IMR-90 (cell line): Measurements from ENCODE around the gene GALNT13. TPM values are rescaled to one million over a fixed set of nuclear protein-coding genes. Genes with fewer than 3 reads are reported as not detected.

Experiments
- ATAC-seq: fragments of 200-7000 bp; cut with Tn5 transposase; 2 replicates; pipeline ENCODE4 v1.9.1; 2020; ENCODE audit warnings: low read depth, mild to moderate bottlenecking, moderate library complexity
- BruUV-seq: library from RNA; stranded (reverse); fragments of 400-500 nt; replicated peaks from 2 replicates; lab custom pipeline; 2021; lab: Mats Ljungman, UMichigan
- CTCF ChIA-PET: fragments of 300-600 bp; formaldehyde crosslinking; extraction: SDS; loops from one replicate; lab custom pipeline; 2021; ENCODE audit warnings: antibody characterized with exemption; lab: Yijun Ruan, JAX
- POLR2A ChIA-PET: fragments of 300-600 bp; sonication (Branson Sonifier 250); formaldehyde crosslinking; loops from one replicate; lab custom pipeline; 2022; ENCODE audit warnings: antibody characterized with exemption; ENCODE audit not compliant: unreplicated experiment; lab: Charles Lee
- DNase-seq: peaks from one replicate; pipeline ENCODE4 v3.0.0; 2013
- H2AFZ ChIP-seq: replicated peaks from 2 replicates; pipeline ENCODE3; 2013; ENCODE audit warnings: low read length, mild to moderate bottlenecking; ENCODE audit not compliant: poor library complexity
- H2AK5ac ChIP-seq: 2 replicates; pipeline ENCODE4 v1.6.1; 2013; ENCODE audit warnings: low read depth, low read length, inconsistent platforms
- H2AK9ac ChIP-seq: replicated peaks from 2 replicates; pipeline ENCODE3; 2013; ENCODE audit warnings: mild to moderate bottlenecking, low read depth, low read length, moderate library complexity; ENCODE audit not compliant: poor library complexity
- H2BK120ac ChIP-seq: 2 replicates; pipeline ENCODE4 v1.6.1; 2013; ENCODE audit warnings: low read depth, low read length, inconsistent platforms
- H2BK15ac ChIP-seq: 3 replicates; pipeline ENCODE4 v1.6.1; 2013; ENCODE audit warnings: low read depth, low read length, inconsistent platforms
- H2BK20ac ChIP-seq: 2 replicates; pipeline ENCODE4 v1.6.1; 2013; ENCODE audit warnings: low read depth, mild to moderate bottlenecking, inconsistent platforms, low read length, moderate library complexity
- H2BK5ac ChIP-seq: 2 replicates; pipeline ENCODE4 v1.6.1; 2013; ENCODE audit warnings: mild to moderate bottlenecking, low read depth, low read length, inconsistent platforms; ENCODE audit not compliant: poor library complexity, severe bottlenecking
- H3K14ac ChIP-seq: replicated peaks from 2 replicates; pipeline ENCODE4 v1.6.1; 2013; ENCODE audit warnings: low read depth, low read length, inconsistent platforms
- H3K18ac ChIP-seq: 2 replicates; pipeline ENCODE4 v1.6.1; 2013; ENCODE audit warnings: low read depth, low read length, control low read depth
- H3K23ac ChIP-seq: 2 replicates; pipeline ENCODE4 v1.6.1; 2013; ENCODE audit warnings: low read depth, low read length, inconsistent platforms
- H3K27ac ChIP-seq: 2 replicates; pipeline ENCODE4 v1.5.1; 2013; ENCODE audit warnings: mild to moderate bottlenecking, control low read depth, low read length; ENCODE audit not compliant: insufficient read depth
- H3K27me3 ChIP-seq: 2 replicates; pipeline ENCODE4 v1.6.1; 2013; ENCODE audit warnings: low read length; ENCODE audit not compliant: control insufficient read depth, insufficient read depth
- H3K36me3 ChIP-seq: 2 replicates; pipeline ENCODE4 v1.6.1; 2013; ENCODE audit warnings: low read length, mixed read lengths; ENCODE audit not compliant: control insufficient read depth, insufficient read depth
- H3K4ac ChIP-seq: 2 replicates; pipeline ENCODE4 v1.6.1; 2013; ENCODE audit warnings: low read depth, low read length, inconsistent platforms
- H3K4me1 ChIP-seq: 2 replicates; pipeline ENCODE4 v1.6.1; 2013; ENCODE audit warnings: low read length, mixed read lengths; ENCODE audit not compliant: control insufficient read depth, insufficient read depth
- H3K4me2 ChIP-seq: 2 replicates; pipeline ENCODE4 v1.6.1; 2013; ENCODE audit warnings: low read depth, mild to moderate bottlenecking, control low read depth, low read length, moderate library complexity
- H3K4me3 ChIP-seq: 2 replicates; pipeline ENCODE4 v1.5.1; 2013; ENCODE audit warnings: low read depth, mild to moderate bottlenecking, control low read depth, low read length, moderate library complexity; ENCODE audit not compliant: insufficient read depth
- H3K56ac ChIP-seq: 2 replicates; pipeline ENCODE4 v1.6.1; 2013; ENCODE audit warnings: low read length, inconsistent platforms; ENCODE audit not compliant: insufficient read depth; ENCODE audit errors: extremely low read depth
- H3K79me1 ChIP-seq, 2 experiments: 2 replicates each; pipeline ENCODE4 v1.6.1; 2013; ENCODE audit warnings: low read length in 2 of 2, inconsistent platforms in 1 of 2, low read depth in 1 of 2
- H3K9ac ChIP-seq: 2 replicates; pipeline ENCODE4 v1.6.1; 2013; ENCODE audit warnings: low read depth, low read length, control low read depth
- H3K9me1 ChIP-seq: 2 replicates; pipeline ENCODE4 v1.6.1; 2013; ENCODE audit warnings: low read length, inconsistent platforms; ENCODE audit not compliant: insufficient read depth
- H3K9me3 ChIP-seq: 2 replicates; pipeline ENCODE4 v1.6.1; 2013; ENCODE audit warnings: low read length; ENCODE audit not compliant: control insufficient read depth, insufficient read depth
- H4K20me1 ChIP-seq: 2 replicates; pipeline ENCODE4 v1.6.1; 2013; ENCODE audit warnings: low read length, inconsistent platforms; ENCODE audit not compliant: insufficient read depth
- H4K5ac ChIP-seq: 2 replicates; pipeline ENCODE4 v1.6.1; 2013; ENCODE audit warnings: mild to moderate bottlenecking, low read depth, low read length, control low read depth
- H4K8ac ChIP-seq, 2 experiments: 2 replicates each; pipeline ENCODE4 v1.6.1; 2013; ENCODE audit warnings: low read depth in 2 of 2, low read length in 2 of 2, control low read depth in 1 of 2, inconsistent platforms in 1 of 2
- H4K91ac ChIP-seq: 2 replicates; pipeline ENCODE4 v1.6.1; 2013; ENCODE audit warnings: low read depth, low read length, inconsistent platforms; ENCODE audit not compliant: insufficient read depth
- BHLHE40 ChIP-seq: fragments of 150-350 bp; IDR thresholded peaks from 2 replicates; pipeline ENCODE4 v1.6.1; 2016; ENCODE audit warnings: mild to moderate bottlenecking, low read depth, low read length
- CEBPB ChIP-seq: IDR thresholded peaks from 2 replicates; pipeline ENCODE4 v1.6.1; 2012; ENCODE audit warnings: low read depth, low read length, improper control_type of control experiment
- MAFK ChIP-seq: IDR thresholded peaks from 2 replicates; pipeline ENCODE4 v1.6.1; 2012; ENCODE audit warnings: low read depth, low read length, improper control_type of control experiment
- MAZ ChIP-seq: IDR thresholded peaks from 2 replicates; pipeline ENCODE4 v1.6.1; 2012; ENCODE audit warnings: low read depth, mild to moderate bottlenecking, low read length, improper control_type of control experiment, moderate library complexity, borderline replicate concordance
- NFE2L2 ChIP-seq: fragments of 150-350 bp; IDR thresholded peaks from 2 replicates; pipeline ENCODE4 v1.6.1; 2016; ENCODE audit warnings: low read depth, mild to moderate bottlenecking, low read length
- POLR2A ChIP-seq: IDR thresholded peaks from 2 replicates; pipeline ENCODE4 v1.6.1; 2012; ENCODE audit warnings: mild to moderate bottlenecking, low read depth, low read length
- RAD21 ChIP-seq: IDR thresholded peaks from 2 replicates; pipeline ENCODE4 v1.6.1; 2012; ENCODE audit warnings: low read length, improper control_type of control experiment
- RCOR1 ChIP-seq: IDR thresholded peaks from 2 replicates; pipeline ENCODE4 v1.6.1; 2012; ENCODE audit warnings: mild to moderate bottlenecking, low read length, improper control_type of control experiment; ENCODE audit not compliant: insufficient replicate concordance
- WGBS, 2 experiments: methylation state at CpG; one replicate each; pipeline versions ENCODE4 v1.1.5 to v1.1.7; 2013; ENCODE audit warnings: missing lambda C conversion rate in 2 of 2; ENCODE audit not compliant: insufficient read length in 1 of 2; ENCODE audit errors: extremely low coverage in 2 of 2; 5-methylcytosine and 5-hydroxymethylcytosine counted together
- dilution Hi-C: fragments of 300-500 bp; cut with HindIII; formaldehyde crosslinking; loops from one replicate; pipeline ENCODE4 v1.14.3; 2018; ENCODE audit warnings: low sequenced_read_pairs; ENCODE audit not compliant: unreplicated experiment
- in situ Hi-C: fragments of 300-500 bp; cut with MboI; formaldehyde crosslinking; loops from 3 replicates; pipeline ENCODE4 v1.14.3; 2019; ENCODE audit warnings: low sequenced_read_pairs, inconsistent platforms, mixed read lengths
- intact Hi-C: fragments of 100-400 bp; cut with micrococcal nuclease; formaldehyde crosslinking; loops from 2 replicates; pipeline ENCODE4 v1.10.0; 2022
- polyA plus RNA-seq, 3 experiments: library from polyadenylated mRNA; depleted of rRNA; stranded (reverse); fragments of >200 nt; gene quantifications; 2 replicates each; pipeline ENCODE4 v1.2.3, GENCODE V29; 2012; ENCODE audit warnings: low replicate concordance in 1 of 3
- total RNA-seq: library from RNA; depleted of rRNA; stranded (reverse); fragments of >200 nt; gene quantifications from 2 replicates; pipeline ENCODE4 v1.2.3, GENCODE V29; 2012
- TF ChIP-seq, protein P1 (sequence below): fragments of 150-350 bp; IDR thresholded peaks from 2 replicates; pipeline ENCODE4 v1.6.1; 2016; ENCODE audit warnings: low read depth, mild to moderate bottlenecking, low read length, moderate library complexity, borderline replicate concordance

Gene GALNT13
- total and polyA plus RNA-seq, 2 of the 4 experiments (the other 2 are of a cell fraction) = 0.03 TPM; not detected in 1

DNA sequence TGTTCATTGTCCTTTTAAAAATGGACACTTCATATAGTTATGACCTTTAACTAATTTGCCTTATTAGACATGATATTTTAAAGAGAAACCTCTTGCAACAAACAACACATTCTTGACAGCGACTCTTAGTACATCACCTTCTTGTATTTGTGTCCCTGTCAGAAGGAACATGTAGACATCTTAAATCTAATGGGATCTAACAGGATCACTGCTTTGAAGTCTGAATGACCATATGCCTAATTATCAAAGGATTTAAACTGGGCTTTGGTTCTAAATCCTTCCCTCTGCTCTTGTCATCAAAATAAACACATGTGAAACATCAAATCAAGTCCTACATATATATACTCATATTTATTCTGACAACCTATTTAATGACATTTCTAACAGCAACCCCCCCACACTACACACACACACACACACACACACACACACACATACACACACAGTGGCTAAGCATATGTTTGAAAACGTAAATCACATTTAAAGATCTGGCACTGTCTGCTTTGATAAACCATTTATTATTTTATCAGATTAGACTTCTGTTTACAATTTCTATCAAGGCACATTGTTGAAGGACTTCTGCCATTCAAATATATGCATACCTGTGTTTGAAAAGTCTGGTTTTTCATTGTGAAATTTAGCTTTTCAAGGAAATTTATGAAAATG lies 4.2 kb downstream of the GALNT13 start:
- Histone ChIP-seq H3K36me3 (no peaks in the 10 kb centered on the region), H3K9ac (no peak overlapping the region), H3K9me1 (no peaks in the 10 kb centered on the region), H3K4me1 (no peaks in the 10 kb centered on the region), H3K4me2 (no peak overlapping the region), H4K20me1 (no peaks in the 10 kb centered on the region), H2BK120ac (no peak overlapping the region), H4K91ac (no peak overlapping the region), H3K27me3 (no peaks in the 10 kb centered on the region), H3K18ac (no peak overlapping the region), H2BK15ac (no peak overlapping the region), H3K27ac (no peak overlapping the region), H3K23ac (no peak overlapping the region), H4K5ac (no peak overlapping the region), H3K56ac (no peak overlapping the region), H2AK5ac (no peak overlapping the region), H3K9me3 (peaks cover 8% of the 10 kb centered on the region), H2AK9ac (no peak overlapping the region), H2BK5ac (no peak overlapping the region), H4K8ac (no peak overlapping the region), H3K4me3 (no peak overlapping the region), H3K14ac (no peak overlapping the region), H3K4ac (no peak overlapping the region), H2AFZ (no peak overlapping the region), H2BK20ac (no peak overlapping the region), H3K79me1 (no peaks in the 10 kb centered on the region)
- no CpG with 5 or more reads among the region's 2 CpGs for WGBS, 2 experiments
- ATAC-seq (no peak), DNase-seq (no peak)
- CTCF ChIA-PET = no interaction called here
- dilution Hi-C loops (no loop called here), intact Hi-C loops (no loop called here), in situ Hi-C loops (no loop called here)
- TF ChIP-seq MAFK (no peak), MAZ (no peak), RCOR1 (no peak), BHLHE40 (no peak), POLR2A (no peak), RAD21 (no peak), CEBPB (no peak), NFE2L2 (no peak)
- TF ChIP-seq, protein P1, sequence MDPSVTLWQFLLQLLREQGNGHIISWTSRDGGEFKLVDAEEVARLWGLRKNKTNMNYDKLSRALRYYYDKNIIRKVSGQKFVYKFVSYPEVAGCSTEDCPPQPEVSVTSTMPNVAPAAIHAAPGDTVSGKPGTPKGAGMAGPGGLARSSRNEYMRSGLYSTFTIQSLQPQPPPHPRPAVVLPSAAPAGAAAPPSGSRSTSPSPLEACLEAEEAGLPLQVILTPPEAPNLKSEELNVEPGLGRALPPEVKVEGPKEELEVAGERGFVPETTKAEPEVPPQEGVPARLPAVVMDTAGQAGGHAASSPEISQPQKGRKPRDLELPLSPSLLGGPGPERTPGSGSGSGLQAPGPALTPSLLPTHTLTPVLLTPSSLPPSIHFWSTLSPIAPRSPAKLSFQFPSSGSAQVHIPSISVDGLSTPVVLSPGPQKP = no peak
- POLR2A ChIA-PET = no interaction called here
- no TSS peak for BruUV-seq
